GM10266 (cell line): Measurements from ENCODE around the gene NKD1.

ENCODE experiments used
- DNase-seq: peaks from one replicate; pipeline ENCODE4 v3.0.0; 2012; ENCODE audit errors: extremely low spot score
- TF ChIP-seq, protein P1 (sequence below): IDR thresholded peaks from 2 replicates; pipeline ENCODE4 v1.5.1; 2012; ENCODE audit warnings: mild to moderate bottlenecking, low read depth; ENCODE audit not compliant: control insufficient read depth, insufficient read depth; ENCODE audit errors: missing control alignments

The NKD1 gene

GRCh38 chr16:50528820-50529219, 19.4 kb upstream of the NKD1 start:
- TF ChIP-seq, protein P1, sequence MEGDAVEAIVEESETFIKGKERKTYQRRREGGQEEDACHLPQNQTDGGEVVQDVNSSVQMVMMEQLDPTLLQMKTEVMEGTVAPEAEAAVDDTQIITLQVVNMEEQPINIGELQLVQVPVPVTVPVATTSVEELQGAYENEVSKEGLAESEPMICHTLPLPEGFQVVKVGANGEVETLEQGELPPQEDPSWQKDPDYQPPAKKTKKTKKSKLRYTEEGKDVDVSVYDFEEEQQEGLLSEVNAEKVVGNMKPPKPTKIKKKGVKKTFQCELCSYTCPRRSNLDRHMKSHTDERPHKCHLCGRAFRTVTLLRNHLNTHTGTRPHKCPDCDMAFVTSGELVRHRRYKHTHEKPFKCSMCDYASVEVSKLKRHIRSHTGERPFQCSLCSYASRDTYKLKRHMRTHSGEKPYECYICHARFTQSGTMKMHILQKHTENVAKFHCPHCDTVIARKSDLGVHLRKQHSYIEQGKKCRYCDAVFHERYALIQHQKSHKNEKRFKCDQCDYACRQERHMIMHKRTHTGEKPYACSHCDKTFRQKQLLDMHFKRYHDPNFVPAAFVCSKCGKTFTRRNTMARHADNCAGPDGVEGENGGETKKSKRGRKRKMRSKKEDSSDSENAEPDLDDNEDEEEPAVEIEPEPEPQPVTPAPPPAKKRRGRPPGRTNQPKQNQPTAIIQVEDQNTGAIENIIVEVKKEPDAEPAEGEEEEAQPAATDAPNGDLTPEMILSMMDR, result no peak
- no peak for DNase-seq

DNA sequence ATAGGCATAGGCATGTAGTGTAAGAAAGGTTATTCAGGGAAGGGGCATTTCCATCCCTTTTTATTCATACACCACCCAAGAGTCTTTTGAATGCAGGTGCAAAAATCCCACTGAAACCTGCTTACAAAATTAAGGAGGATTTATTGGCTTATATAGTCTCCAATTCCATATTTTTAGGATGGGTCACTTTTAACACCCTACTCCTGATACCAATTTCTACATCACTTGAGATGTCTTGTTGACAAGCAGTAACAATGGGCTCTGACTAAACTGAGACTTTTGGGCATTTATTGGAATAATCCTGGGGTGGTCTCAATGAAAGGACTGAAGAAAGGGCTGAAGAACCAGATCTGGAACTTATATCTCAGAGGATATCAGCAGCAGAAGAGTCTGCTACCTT, 18.9 kb upstream of the NKD1 start:
- TF ChIP-seq, protein P1, result no peak
- no peak for DNase-seq

DNA sequence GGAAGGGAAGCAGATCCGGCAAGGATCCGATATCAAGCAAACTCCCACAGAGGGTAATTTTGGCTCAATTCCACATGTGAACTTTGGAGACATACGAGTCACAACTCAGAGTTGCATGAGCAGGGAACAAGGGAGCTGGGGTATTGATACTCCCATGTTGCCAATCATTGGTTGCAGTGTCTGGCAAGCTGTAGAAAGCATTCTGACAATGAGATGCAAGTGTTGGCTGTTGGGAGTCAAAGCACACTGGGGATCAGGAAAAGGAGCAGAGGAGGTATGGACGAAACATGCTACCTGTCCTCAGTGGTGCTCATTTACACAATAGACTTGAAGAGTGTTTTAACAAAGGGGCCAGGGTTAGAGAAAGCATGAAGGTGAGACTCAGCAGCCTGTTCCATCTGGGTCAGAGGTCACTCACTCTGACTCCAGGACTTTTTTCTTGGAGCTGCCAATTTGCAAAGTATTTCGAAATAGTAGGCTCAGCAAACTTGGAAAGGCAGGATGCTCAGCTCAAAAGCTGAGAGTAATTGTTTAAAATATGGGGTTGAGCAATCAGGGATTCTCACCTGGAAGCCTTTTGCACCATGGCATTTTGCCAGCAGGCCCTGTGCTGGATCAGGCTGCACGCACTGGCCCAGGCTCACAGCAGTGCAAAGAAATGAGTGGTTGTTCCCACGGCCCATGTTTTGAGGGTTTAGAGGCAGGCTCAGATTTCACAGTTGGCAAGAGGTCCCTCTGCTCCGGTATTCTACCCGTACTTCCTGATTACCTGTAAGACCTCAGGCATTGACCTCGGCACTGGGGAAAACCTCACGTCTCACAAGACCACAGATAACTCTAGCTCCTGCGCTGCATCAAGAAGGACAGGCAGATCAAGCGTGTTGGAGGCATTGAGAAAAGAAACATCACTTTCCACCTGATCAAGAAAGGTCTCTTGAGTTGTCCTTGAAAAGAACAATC, 17.6 kb upstream of the NKD1 start:
- DNase-seq, result no peak
- TF ChIP-seq, protein P1, result no peak

DNA sequence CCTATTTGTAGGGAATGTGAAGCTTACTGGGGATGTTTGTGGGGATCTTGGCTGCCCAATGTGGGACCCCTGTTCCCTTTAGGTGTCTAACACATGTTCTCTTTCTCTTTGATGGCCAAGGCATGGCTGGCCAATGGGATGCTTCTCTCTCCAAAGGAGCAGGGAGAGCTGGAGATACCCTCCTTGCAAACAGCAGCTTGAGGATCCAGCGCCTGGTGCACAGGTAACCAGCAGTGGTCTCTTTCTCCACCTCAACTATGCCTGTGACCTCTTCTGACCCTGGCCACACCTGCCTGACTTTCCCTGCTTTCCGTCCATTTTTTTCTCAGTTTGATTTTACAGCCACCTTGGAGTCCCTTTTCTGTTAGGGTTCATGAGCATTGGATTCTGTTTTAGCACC, 16.8 kb upstream of the NKD1 start:
- no peak for DNase-seq
- TF ChIP-seq, protein P1, result no peak

DNA sequence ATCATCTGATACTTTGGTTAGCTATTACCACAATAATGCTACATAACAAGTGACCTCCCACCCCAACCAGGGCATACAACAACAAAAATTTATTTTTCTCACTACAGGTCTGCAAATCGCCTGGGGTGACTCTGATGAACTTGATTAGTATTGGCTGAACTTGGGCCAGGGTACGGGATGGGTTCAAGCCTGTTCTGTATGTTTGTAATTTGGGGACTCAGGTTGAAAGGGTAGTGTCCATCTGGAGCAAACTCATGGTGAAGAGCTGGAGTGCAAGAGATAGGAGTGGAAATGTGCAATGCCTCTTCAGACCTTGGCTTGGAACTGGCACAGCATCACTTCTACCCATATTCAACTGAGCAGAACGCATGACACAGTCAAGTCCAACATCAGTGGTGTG, 16.3 kb upstream of the NKD1 start:
- TF ChIP-seq, protein P1, result no peak
- no peak for DNase-seq

- DNase-seq, result no peak
- TF ChIP-seq, protein P1, result no peak
Measured at GRCh38 chr16:50532576-50532975, 15.6 kb upstream of the NKD1 start.

DNA sequence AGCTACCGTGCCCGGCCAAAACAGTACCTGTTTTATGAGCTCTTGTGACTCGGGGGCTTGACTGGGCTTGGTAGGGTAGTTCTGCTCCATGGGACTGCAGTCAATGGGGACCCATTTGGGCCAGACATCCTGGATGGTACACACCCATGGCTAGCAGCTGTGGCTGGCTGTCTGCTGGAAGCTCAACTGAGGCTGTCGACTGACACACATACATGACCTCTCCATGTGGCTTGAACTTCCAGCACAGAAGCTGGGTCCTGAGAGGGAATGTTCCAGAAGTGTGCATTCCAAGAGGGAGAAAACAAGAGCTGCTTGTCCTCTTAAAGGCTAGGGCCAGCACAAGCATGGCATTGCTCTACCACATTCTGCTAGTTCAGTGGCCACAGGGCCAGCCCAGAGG, 14.9 kb upstream of the NKD1 start:
- DNase-seq, result no peak
- TF ChIP-seq, protein P1, result no peak
